Astrocyte of the cerebellum (primary cell): ENCODE measurements around the gene REXO5.

Experiments used
- DNase-seq: peaks from one replicate; pipeline ENCODE4 v3.0.0-alpha.2; 2011; ENCODE audit warnings: low read depth
- H3K4me3 ChIP-seq: 2 replicates; pipeline ENCODE4 v1.5.1; 2011; ENCODE audit warnings: mild to moderate bottlenecking, low read depth, low read length, moderate library complexity
- in situ Hi-C: cut with HindIII; loops from 2 replicates; pipeline ENCODE4 v1.10.0; 2017; ENCODE audit warnings: low sequenced_read_pairs
- TF ChIP-seq, protein P1 (sequence below): IDR thresholded peaks from 2 replicates; pipeline ENCODE4 v1.5.1; 2012; ENCODE audit warnings: low read length, low read depth, moderate library complexity, mild to moderate bottlenecking; ENCODE audit errors: missing control alignments

Gene REXO5

DNA sequence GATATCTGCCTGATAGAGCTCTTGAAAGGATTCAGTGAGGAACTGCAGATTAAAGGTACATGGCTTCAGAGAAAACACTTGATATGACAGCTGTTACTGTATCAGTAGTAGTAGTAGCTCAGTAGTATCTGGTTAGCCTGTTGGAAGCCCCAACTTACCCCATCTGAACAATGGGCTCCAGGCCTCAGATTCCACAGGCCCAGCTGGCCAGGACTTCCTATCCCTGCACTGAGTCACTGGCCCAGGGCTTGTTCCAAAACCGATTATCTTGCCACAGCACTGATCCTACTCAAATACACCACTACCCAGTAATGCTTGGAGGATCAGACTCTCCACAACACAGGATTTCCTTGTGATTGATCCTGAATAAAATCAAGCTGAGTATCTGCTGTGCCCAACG is 61.3 kb downstream of the REXO5 start:
- in situ Hi-C loops, result no loop called here
- no peak overlapping the region for H3K4me3 ChIP-seq
- TF ChIP-seq, protein P1, sequence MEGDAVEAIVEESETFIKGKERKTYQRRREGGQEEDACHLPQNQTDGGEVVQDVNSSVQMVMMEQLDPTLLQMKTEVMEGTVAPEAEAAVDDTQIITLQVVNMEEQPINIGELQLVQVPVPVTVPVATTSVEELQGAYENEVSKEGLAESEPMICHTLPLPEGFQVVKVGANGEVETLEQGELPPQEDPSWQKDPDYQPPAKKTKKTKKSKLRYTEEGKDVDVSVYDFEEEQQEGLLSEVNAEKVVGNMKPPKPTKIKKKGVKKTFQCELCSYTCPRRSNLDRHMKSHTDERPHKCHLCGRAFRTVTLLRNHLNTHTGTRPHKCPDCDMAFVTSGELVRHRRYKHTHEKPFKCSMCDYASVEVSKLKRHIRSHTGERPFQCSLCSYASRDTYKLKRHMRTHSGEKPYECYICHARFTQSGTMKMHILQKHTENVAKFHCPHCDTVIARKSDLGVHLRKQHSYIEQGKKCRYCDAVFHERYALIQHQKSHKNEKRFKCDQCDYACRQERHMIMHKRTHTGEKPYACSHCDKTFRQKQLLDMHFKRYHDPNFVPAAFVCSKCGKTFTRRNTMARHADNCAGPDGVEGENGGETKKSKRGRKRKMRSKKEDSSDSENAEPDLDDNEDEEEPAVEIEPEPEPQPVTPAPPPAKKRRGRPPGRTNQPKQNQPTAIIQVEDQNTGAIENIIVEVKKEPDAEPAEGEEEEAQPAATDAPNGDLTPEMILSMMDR, result no peak
- no peak for DNase-seq

DNA sequence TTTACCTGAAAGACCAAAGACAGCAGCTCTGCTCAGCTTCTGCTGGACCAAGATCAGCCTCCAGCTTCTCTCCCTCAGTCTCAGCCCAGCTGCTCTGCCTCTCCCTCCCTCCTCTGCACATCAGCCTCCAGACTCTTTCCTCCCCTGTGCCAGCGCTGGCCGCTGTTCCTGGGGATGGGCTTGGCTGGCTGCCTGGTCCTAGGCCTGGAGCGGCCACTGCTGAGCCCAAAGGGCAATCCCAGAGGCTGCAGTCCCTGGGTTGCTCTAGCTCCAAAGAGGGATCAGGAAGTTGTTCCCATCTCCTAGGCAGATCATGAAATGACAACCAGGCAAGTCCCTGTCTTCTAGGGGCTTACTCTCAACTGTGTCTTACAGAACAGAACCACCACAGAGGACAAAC is 62.6 kb downstream of the REXO5 start:
- H3K4me3 ChIP-seq, result no peak overlapping the region
- in situ Hi-C loops, result no loop called here
- peak; percentile 36 for DNase-seq
- TF ChIP-seq, protein P1, result no peak

DNA sequence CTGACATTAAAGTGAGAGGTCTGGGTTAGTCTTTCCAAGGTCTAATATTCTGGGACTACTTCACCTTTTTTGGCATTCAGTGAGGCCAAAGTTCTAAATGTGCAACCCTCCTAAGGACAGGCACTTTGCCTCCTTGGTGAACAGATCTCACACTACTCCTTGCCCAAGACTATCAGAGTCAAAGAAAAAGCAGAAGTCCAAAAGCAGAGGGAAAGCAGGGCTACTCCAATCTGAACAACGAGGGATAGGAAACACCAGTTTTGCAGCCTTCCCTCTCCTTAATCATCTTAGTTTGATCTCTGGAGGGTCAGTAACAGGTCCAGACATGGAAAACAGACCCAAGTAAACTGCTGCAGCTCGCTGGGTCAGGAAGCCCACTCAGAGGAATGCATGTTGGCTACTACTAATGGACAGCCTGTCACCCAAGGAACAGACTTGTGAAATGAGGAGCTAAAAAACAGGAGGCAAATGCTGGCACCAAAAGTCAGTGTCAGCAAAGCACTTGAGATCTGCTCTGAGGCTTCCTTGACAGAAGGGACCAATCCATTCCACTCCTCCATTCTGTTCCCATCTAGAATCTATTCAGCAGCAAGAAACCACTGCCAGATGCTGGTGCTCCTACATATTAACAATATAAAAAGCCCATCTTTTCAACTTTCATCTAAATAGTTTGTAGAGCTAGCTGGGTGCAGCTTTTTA is 63.9 kb downstream of the REXO5 start:
- H3K4me3 ChIP-seq, result no peak overlapping the region
- TF ChIP-seq, protein P1, result no peak
- in situ Hi-C loops, result no loop called here
- no peak for DNase-seq

DNA sequence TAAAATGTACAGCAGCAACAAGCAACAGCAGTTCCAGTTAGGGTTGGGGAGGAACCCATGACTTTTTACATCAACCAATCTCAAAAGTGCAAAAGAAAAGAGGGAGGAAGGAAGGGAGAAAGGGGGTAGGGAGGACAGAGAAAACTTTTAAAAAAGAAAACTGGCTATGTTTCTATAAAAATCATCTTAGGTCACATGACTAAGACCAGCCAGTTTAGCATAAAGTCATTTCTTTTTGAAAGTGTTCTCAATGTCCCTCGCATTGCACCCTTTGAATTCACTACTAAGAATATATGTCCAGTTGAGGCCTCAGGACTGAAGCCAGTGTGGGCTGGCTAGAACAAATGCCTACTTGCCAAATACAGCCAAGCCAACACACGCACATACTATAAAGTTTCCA is 64.9 kb downstream of the REXO5 start:
- no peak overlapping the region for H3K4me3 ChIP-seq
- TF ChIP-seq, protein P1, result no peak
- no peak for DNase-seq
- in situ Hi-C loops, result no loop called here

DNA sequence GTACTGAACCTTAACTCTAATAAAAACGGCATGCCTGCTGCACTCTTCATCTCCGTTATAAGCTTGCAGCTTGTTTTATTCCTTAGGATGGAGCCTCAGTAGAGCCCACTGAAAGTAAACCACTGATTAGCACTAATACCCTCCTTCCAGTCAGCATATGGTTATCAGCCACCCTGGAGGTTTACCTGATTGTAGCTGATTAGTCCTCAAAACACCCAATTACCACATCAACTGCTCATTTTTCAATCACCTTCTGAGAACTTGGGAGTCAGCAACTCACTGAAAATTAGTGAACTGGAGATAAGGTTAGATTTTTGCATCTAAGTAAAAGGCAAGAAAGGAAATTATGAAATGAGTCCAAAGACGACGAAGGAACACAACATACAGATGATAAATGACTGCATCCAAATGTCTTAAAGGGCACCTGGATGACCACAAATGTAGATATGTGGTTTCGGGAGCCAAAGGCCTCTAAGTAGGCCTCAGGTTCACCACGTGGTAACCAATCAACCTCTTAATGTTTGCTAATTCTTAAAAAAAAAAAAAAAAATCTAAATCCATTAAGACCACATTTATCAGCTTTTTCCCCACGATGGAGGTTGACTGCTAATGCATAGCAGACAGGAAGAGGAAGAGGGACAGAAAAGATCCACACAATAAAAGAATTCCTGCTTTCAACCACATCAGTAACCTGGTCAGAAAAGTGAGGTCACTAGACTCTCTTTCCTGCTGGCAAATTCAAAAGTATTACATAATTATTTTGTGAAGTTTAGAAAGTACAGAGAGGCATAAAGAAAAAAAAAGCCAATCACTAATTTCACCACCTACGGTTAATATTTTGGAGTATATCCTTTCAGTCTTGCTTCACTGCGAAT is 65.9 kb downstream of the REXO5 start:
- no peak for DNase-seq
- in situ Hi-C loops, result no loop called here
- H3K4me3 ChIP-seq, result no peak overlapping the region
- TF ChIP-seq, protein P1, result no peak

DNA sequence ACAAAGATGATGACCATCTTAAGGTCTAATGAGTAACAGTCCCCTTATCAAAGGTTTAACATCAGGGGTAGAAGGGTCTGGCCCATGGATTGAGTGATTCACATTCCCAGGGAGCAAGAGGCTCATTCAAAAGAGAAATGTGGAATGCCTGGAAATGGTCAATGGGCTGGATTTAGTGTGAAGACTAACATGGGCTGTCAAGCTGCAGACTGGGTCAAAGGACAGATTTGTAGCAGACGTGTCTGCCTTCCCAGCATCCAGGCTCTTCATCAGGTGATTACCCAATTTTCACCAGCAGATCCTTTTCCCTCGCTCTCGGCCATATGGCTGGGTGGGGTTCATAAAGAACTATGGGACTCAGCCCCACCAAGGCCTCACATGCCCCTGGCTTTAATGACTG is 67.0 kb downstream of the REXO5 start:
- H3K4me3 ChIP-seq, result no peak overlapping the region
- in situ Hi-C loops, result no loop called here
- TF ChIP-seq, protein P1, result no peak
- DNase-seq, result no peak
